HG02943 (cell line): ENCODE results near the gene TMEM89.

Source experiments
- ATAC-seq: cut with Tn5 transposase; IDR thresholded peaks from one replicate; pipeline ENCODE4 v1.9.1; 2021; ENCODE audit warnings: mild to moderate bottlenecking, low read depth, moderate library complexity; ENCODE audit not compliant: unreplicated experiment

The TMEM89 gene

GRCh38 chr3:48593337-48593736, 28.2 kb downstream of the TMEM89 start:
- no peak for ATAC-seq

DNA sequence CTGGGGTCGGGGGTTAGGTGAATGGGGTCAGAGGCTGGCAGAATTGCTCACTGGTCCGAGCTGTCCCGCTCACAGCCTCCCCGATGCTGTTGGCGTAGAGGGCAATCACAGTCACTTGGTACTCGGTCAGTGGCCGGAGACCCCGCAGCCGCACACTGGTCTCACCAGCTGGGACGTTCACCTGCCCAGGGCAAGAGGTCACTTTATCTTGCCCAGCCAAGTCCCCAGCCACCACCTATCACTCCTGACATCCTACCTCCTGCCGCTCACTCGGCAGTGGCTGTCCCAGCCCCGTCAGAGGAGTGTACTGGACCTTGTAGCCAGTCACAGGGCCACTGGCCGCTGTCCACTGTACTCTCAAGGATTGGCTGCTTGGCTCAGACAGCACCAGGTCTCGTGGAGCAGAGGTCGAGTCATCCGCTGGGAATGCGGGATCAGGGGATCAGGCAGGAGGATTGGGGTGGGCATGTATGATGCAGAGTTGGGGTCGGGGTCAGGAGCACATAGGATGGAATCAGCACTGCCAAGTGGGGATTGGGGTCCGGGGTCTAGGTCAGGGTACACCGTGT, 29.0 kb downstream of the TMEM89 start:
- no peak for ATAC-seq

GRCh38 chr3:48591886-48592518, 29.6 kb downstream of the TMEM89 start:
- ATAC-seq, result no peak

- ATAC-seq, result no peak
Measured at GRCh38 chr3:48591436-48591835, 30.1 kb downstream of the TMEM89 start.

GRCh38 chr3:48588230-48588629, 33.3 kb downstream of the TMEM89 start:
- ATAC-seq, result no peak

DNA sequence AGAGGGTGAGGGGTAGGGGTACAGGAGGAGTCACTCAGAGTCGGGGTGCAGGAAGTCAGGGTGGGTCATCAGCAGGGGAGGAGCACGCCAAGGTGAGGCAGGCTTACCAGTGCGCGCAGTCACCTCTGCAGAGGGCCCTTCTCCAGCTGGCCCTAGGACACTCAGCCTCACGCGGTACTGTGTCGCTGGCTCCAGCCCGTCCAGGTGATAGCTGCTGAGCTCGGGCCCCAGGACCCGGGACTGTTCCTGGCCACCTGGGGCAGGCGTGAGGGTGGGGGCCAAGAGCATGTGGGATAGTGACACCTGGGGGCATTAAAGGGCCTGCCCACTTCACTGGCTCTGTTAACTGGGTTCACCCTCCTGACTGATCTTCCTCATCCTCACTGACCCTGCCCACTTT, 33.9 kb downstream of the TMEM89 start:
- ATAC-seq, result no peak

GRCh38 chr3:48585411-48585810, 36.2 kb downstream of the TMEM89 start:
- no peak for ATAC-seq

GRCh38 chr3:48584836-48585235, 36.7 kb downstream of the TMEM89 start:
- ATAC-seq, result no peak

DNA sequence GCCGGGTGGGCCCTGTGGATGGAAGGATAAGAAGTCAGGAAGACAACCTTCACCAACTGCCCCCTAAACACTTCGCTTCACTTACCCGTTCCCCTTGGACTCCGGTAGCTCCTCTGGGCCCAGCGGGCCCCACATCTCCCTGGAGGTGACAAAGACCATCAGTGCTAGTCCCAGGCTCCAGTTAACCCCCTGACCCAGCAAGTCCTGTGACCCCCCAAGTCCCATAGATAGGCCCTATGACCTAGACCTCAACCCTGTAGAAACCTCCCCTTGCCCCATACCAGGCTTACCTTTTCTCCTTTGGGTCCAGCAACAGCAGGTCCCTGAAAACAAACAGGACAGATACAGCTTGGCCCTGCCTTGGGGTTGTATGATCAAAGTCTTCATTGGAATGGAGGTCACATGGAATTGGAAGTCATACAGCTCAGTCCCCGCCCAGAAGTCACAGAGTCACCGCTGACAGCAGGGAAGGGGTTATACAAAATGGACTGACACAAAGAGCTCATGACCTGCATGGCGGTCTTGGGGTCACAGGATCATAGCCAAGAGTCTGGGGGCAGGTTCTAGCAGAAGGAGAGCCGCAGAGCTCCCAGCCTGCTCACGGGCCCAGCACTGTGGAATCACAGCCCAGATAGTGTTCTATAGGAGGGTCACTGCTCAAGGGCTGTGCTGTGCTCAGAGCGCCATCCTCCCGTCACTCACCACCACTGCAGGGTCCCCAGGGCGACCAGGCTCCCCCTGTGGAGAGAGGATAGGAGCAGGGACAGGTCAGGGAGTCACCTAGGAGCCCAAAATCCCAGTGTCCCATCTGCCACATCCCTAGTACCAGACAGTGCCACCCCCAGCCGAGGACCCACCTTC, 39.7 kb downstream of the TMEM89 start:
- no peak for ATAC-seq

- ATAC-seq, result no peak
Measured at GRCh38 chr3:48576647-48577046, 44.9 kb downstream of the TMEM89 start.

DNA sequence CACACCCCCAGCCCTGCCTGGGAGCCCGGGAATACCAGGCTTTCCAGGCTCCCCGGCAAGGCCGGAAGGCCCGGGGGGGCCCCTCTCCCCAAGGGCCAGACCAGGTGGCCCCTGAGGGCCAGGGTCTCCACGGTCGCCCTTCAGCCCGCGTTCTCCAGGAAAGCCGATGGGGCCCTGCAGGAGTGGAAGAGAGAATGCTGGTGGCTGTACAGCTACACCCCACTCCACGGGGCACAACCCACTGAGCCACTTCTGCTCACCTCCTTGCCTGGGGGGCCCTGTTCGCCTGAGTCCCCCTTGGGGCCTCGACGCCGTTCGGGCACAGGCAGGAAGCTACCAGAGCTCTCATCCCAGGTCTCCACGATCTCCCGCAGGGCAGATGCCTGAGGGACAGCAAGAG, 46.2 kb downstream of the TMEM89 start:
- no peak for ATAC-seq

DNA sequence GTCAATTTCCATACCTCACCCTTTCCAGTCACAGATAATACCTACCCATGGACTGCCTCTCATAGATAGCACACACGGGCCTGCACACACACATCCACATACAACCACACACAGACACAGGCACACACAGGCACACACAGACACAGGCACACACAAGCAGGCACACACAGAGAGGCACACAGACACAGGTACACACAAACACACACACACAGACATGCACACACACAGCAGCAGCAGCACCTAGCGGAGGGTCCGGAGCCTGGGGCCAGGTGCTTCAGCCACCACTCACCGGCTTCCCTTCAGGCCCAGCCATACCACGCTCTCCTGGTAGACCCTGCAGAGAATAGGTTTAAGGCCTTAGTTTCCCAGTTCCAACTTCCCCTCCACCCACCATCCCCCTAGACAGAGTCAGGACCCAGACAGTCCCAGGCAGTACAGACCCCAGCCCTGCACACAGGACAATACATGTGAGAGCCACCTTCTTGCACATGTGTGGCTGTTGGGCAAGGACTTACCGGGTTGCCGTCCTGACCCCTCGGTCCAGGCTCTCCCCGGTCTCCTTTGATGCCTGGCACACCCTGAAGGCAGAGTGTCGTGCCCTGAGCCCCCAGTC, 47.5 kb downstream of the TMEM89 start:
- ATAC-seq, result no peak

DNA sequence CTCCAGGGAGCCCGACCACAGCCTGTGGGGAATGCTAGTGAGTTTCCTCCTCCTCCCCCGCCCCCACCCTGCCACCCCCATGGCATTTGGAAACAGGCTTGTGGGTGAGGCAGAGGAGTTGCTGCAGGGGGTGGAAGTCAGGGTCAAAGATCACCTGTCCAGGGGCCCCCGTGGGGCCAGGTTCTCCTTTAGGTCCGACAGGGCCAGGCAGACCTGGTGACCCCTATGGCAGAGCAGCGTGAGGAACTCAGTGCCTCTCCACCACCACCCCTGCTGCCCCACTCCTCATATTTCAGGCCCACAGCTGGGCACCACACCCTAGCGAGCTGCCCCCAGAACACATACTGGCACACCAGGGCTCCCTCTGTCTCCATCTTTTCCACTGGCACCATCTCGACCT, 49.1 kb downstream of the TMEM89 start:
- ATAC-seq, result no peak

GRCh38 chr3:48571938-48572337, 49.6 kb downstream of the TMEM89 start:
- no peak for ATAC-seq
